NT2/D1 (cell line): ENCODE results near the gene HSDL2.

ENCODE experiments used
- SUZ12 ChIP-seq: IDR thresholded peaks from 2 replicates; pipeline ENCODE4 v1.6.1; 2011; ENCODE audit not compliant: insufficient read length, insufficient read depth; ENCODE audit errors: extremely low read depth
- YY1 ChIP-seq: IDR thresholded peaks from 2 replicates; pipeline ENCODE4 v1.6.1; 2011; ENCODE audit not compliant: insufficient read length, insufficient read depth
- ZNF274 ChIP-seq: IDR thresholded peaks from 2 replicates; pipeline ENCODE4 v1.6.1; 2011; ENCODE audit warnings: mild to moderate bottlenecking, low read depth, low read length

DNA sequence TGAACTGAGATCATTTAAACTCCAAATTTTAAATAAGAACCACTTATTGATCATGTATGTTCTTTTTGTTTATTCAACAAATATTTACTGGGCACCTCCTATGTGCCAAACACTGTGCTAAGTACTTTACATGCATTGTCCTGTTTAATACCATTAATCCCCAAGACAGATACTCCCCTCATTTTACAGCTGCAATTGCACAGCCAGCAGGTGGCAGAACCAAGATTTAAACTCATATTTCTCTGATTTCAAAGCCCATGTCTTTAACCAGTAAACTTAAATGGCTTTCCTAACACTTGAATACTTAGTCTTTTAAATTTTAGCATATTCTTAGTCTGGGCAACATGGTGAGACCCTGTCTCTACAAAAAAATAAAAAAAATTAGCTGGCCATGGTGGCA, 63.3 kb downstream of the HSDL2 start:
- no peak for TF ChIP-seq ZNF274
- TF ChIP-seq SUZ12 = no peak
- no peak for TF ChIP-seq YY1
